Transverse colon (tissue), 3 donors: ENCODE data around the gene ANKZF1.

ENCODE experiments used
- CTCF ChIP-seq, 5 experiments: fragments of 200-600 bp in 3 of 5; fragments of 450-650 bp in 2 of 5; sonication (generic) in 3 of 5; IDR thresholded peaks; 1 replicate in 2 of 5; 2 replicates in 3 of 5; pipeline ENCODE4 v1.5.1; 2016 to 2017; ENCODE audit warnings: antibody characterized with exemption in 5 of 5, inconsistent platforms in 3 of 5, mild to moderate bottlenecking in 2 of 5, moderate library complexity in 1 of 5
- POLR2A ChIP-seq: fragments of 450-650 bp; IDR thresholded peaks from one replicate; pipeline ENCODE4 v1.6.1; 2016; ENCODE audit warnings: antibody characterized with exemption, mild to moderate bottlenecking, moderate library complexity

- TF ChIP-seq CTCF (IDR thresholded peaks at IDR 0.05) (no peak), POLR2A (no peak)
Observed at GRCh38 chr2:219213026-219213415, 16.6 kb upstream of the ANKZF1 start.
